Trophoblast cell (in vitro differentiated cells and primary cell): ENCODE measurements around the gene MIPOL1.
"Not testable (repeated sequence)": the region's sequence is repeated elsewhere in the genome, so short reads cannot be mapped to it uniquely, and the experiment has no call there.

ENCODE experiments used
- DNase-seq, 2 donors: peaks; one replicate each; pipeline ENCODE4 v3.0.0-alpha.2; 2016
- H2AFZ ChIP-seq: 2 replicates; pipeline ENCODE4 v1.6.1; 2013; ENCODE audit warnings: low read length, moderate library complexity, mild to moderate bottlenecking; ENCODE audit not compliant: insufficient read depth, poor library complexity
- H2AK5ac ChIP-seq: 2 replicates; pipeline ENCODE4 v1.6.1; 2013; ENCODE audit warnings: mild to moderate bottlenecking, low read length
- H2BK120ac ChIP-seq: 2 replicates; pipeline ENCODE4 v1.6.1; 2013; ENCODE audit warnings: low read length, mild to moderate bottlenecking, moderate library complexity; ENCODE audit not compliant: insufficient read depth, poor library complexity
- H2BK12ac ChIP-seq: 2 replicates; pipeline ENCODE4 v1.6.1; 2013; ENCODE audit warnings: mild to moderate bottlenecking, low read length, moderate library complexity
- H2BK5ac ChIP-seq: 2 replicates; pipeline ENCODE4 v1.6.1; 2013; ENCODE audit warnings: low read length, low read depth, moderate library complexity, mild to moderate bottlenecking; ENCODE audit not compliant: poor library complexity
- H3K14ac ChIP-seq: 2 replicates; pipeline ENCODE4 v1.6.1; 2013; ENCODE audit warnings: mild to moderate bottlenecking, low read length
- H3K18ac ChIP-seq: 2 replicates; pipeline ENCODE4 v1.6.1; 2013; ENCODE audit warnings: mild to moderate bottlenecking, low read length
- H3K23ac ChIP-seq: 2 replicates; pipeline ENCODE4 v1.6.1; 2013; ENCODE audit warnings: low read length
- H3K27ac ChIP-seq: 2 replicates; pipeline ENCODE4 v1.5.1; 2013; ENCODE audit warnings: low read depth, mild to moderate bottlenecking, inconsistent platforms, low read length, moderate library complexity
- H3K27me3 ChIP-seq: 2 replicates; pipeline ENCODE4 v1.6.1; 2013; ENCODE audit warnings: inconsistent platforms, mild to moderate bottlenecking, low read length, moderate library complexity; ENCODE audit not compliant: insufficient read depth
- H3K36me3 ChIP-seq, 2 experiments: 1 replicate in 1 of 2; 2 replicates in 1 of 2; pipeline ENCODE4 v1.6.1; 2013; ENCODE audit warnings: low read length in 2 of 2, mild to moderate bottlenecking in 2 of 2, moderate library complexity in 1 of 2; ENCODE audit not compliant: insufficient read depth in 2 of 2, control insufficient read depth in 1 of 2
- H3K4ac ChIP-seq: 2 replicates; pipeline ENCODE4 v1.6.1; 2013; ENCODE audit warnings: low read depth, mild to moderate bottlenecking, low read length, moderate library complexity
- H3K4me1 ChIP-seq, 2 experiments: 1 replicate in 1 of 2; 2 replicates in 1 of 2; pipeline ENCODE4 v1.6.1; 2013; ENCODE audit warnings: low read length in 2 of 2, mild to moderate bottlenecking in 2 of 2, moderate library complexity in 1 of 2; ENCODE audit not compliant: insufficient read depth in 2 of 2, control insufficient read depth in 1 of 2
- H3K4me2 ChIP-seq: 2 replicates; pipeline ENCODE4 v1.6.1; 2013; ENCODE audit warnings: inconsistent platforms, mild to moderate bottlenecking, low read length, moderate library complexity
- H3K4me3 ChIP-seq: 2 replicates; pipeline ENCODE4 v1.5.1; 2013; ENCODE audit warnings: mild to moderate bottlenecking, low read depth, low read length, inconsistent platforms
- H3K79me1 ChIP-seq: one replicate; pipeline ENCODE4 v1.6.1; 2013; ENCODE audit warnings: low read length
- H3K79me2 ChIP-seq: 2 replicates; pipeline ENCODE4 v1.6.1; 2013; ENCODE audit warnings: low read length, mild to moderate bottlenecking; ENCODE audit not compliant: control insufficient read depth, insufficient read depth, poor library complexity
- H3K9ac ChIP-seq: 2 replicates; pipeline ENCODE4 v1.6.1; 2013; ENCODE audit warnings: mild to moderate bottlenecking, low read length
- H3K9me3 ChIP-seq: 2 replicates; pipeline ENCODE4 v1.6.1; 2013; ENCODE audit warnings: low read depth, mild to moderate bottlenecking, control low read depth, inconsistent platforms, low read length; ENCODE audit not compliant: insufficient read depth
- H4K12ac ChIP-seq: 2 replicates; pipeline ENCODE4 v1.6.1; 2013; ENCODE audit warnings: low read depth, mild to moderate bottlenecking, low read length, moderate library complexity
- H4K8ac ChIP-seq: 2 replicates; pipeline ENCODE4 v1.6.1; 2013; ENCODE audit warnings: low read depth, mild to moderate bottlenecking, low read length, moderate library complexity
- H4K91ac ChIP-seq: one replicate; pipeline ENCODE4 v1.6.1; 2013; ENCODE audit warnings: low read depth, mild to moderate bottlenecking, low read length, moderate library complexity
- WGBS: extraction: QIAGEN DNeasy Blood & Tissue Kit; methylation state at CpG from one replicate; pipeline ENCODE4 v1.1.7; 2013; ENCODE audit warnings: missing lambda C conversion rate; ENCODE audit not compliant: insufficient read length, insufficient coverage; ENCODE audit errors: extremely low coverage; 5-methylcytosine and 5-hydroxymethylcytosine counted together

MIPOL1 gene

DNA sequence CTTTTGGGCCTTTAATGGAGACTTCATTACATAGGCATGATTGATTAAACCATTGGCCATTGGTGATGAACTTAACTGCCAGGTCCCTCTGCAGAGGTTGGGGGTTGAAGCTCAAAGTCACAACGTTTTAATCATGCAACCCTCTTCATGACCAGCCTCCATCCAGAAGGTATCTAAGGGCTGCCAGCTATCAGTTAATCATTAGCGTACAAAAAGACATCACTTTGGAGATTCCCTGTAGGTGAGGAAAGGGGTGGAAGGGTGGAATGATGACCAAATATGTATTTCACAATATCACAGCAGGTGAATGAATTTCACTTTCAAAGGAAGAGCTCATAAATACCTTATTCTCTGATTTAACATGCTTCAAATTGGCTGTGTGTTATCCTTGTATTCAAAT lies 92.0 kb downstream of the MIPOL1 start:
- no peak overlapping the region for H2BK5ac ChIP-seq
- no peak overlapping the region for H2AK5ac ChIP-seq
- H3K36me3 ChIP-seq = peaks cover 0 to 6% of the 10 kb centered on the region in 2 experiments
- H3K4me2 ChIP-seq = no peak overlapping the region
- H3K14ac ChIP-seq = no peak overlapping the region
- no peak overlapping the region for H3K27ac ChIP-seq
- WGBS = no CpG with 5 or more reads among the region's 2 CpGs
- H3K23ac ChIP-seq = no peak overlapping the region
- H4K91ac ChIP-seq = no peak overlapping the region
- H2AFZ ChIP-seq = no peak overlapping the region
- no peak overlapping the region for H3K9ac ChIP-seq
- H3K27me3 ChIP-seq = no peaks in the 10 kb centered on the region
- H4K12ac ChIP-seq = no peak overlapping the region
- H2BK12ac ChIP-seq = no peak overlapping the region
- peaks cover 2% of the 10 kb centered on the region for H3K9me3 ChIP-seq
- no peaks in the 10 kb centered on the region for H3K79me1 ChIP-seq
- H3K4me1 ChIP-seq = no peaks in the 10 kb centered on the region
- H4K8ac ChIP-seq = no peak overlapping the region
- no peak overlapping the region for H2BK120ac ChIP-seq
- H3K18ac ChIP-seq = no peak overlapping the region
- H3K79me2 ChIP-seq = no peaks in the 10 kb centered on the region
- no peak overlapping the region for H3K4me3 ChIP-seq
- H3K4ac ChIP-seq = no peak overlapping the region
- no peak for DNase-seq

DNA sequence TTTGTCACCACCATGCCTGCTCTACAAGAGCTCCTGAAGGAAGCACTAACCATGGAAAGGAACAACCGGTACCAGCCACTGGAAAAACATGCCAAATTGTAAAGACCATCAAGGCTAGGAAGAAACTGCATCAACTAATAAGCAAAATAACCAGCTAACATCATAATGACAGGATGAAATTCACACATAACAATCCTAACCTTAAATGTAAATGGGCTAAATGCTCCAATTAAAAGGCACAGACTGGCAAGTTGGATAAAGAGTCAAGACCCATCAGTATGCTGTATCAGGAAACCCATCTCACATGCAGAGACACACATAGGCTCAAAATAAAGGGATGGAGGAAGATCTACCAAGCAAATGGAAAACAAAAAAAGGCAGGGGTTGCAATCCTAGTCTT lies 97.5 kb downstream of the MIPOL1 start:
- not testable (repeated sequence) for H3K79me2 ChIP-seq, H2BK5ac ChIP-seq, H2BK120ac ChIP-seq, H4K12ac ChIP-seq, H3K9me3 ChIP-seq, H3K14ac ChIP-seq, H3K4ac ChIP-seq, H3K4me2 ChIP-seq, H4K8ac ChIP-seq, H3K23ac ChIP-seq, H3K36me3 ChIP-seq, H3K27ac ChIP-seq, H2AFZ ChIP-seq, H3K4me1 ChIP-seq, H3K9ac ChIP-seq, H3K79me1 ChIP-seq, H3K18ac ChIP-seq, H2AK5ac ChIP-seq, DNase-seq, H2BK12ac ChIP-seq, H3K4me3 ChIP-seq, H4K91ac ChIP-seq, H3K27me3 ChIP-seq
- WGBS = no CpG with 5 or more reads among the region's 1 CpG

GRCh38 chr14:37311252-37311651 lies 113.5 kb downstream of the MIPOL1 start:
- Histone ChIP-seq H3K9me3 (no peaks in the 10 kb centered on the region), H4K12ac (no peak overlapping the region), H2AFZ (no peak overlapping the region), H2BK5ac (no peak overlapping the region), H3K4me2 (no peak overlapping the region), H3K23ac (no peak overlapping the region), H3K27ac (no peak overlapping the region), H3K79me1 (no peaks in the 10 kb centered on the region), H2AK5ac (no peak overlapping the region), H3K18ac (no peak overlapping the region), H3K4me1 (no peaks in the 10 kb centered on the region), H3K27me3 (no peaks in the 10 kb centered on the region), H3K9ac (no peak overlapping the region), H2BK12ac (no peak overlapping the region), H3K4me3 (no peak overlapping the region), H4K8ac (no peak overlapping the region), H3K14ac (no peak overlapping the region), H4K91ac (no peak overlapping the region), H3K4ac (no peak overlapping the region), H2BK120ac (no peak overlapping the region), H3K36me3 (no peaks in the 10 kb centered on the region), H3K79me2 (no peaks in the 10 kb centered on the region)
- no CpG with 5 or more reads among the region's 1 CpG for WGBS
- no peak for DNase-seq

GRCh38 chr14:37318938-37319337 lies 121.2 kb downstream of the MIPOL1 start:
- no peak overlapping the region for H3K4ac ChIP-seq
- no peaks in the 10 kb centered on the region for H3K4me1 ChIP-seq
- H3K4me3 ChIP-seq = no peak overlapping the region
- WGBS = no CpG with 5 or more reads among the region's 2 CpGs
- H3K9ac ChIP-seq = no peak overlapping the region
- no peaks in the 10 kb centered on the region for H3K36me3 ChIP-seq
- no peak for DNase-seq
- no peak overlapping the region for H2AK5ac ChIP-seq
- H4K8ac ChIP-seq = no peak overlapping the region
- H2BK120ac ChIP-seq = no peak overlapping the region
- no peak overlapping the region for H3K18ac ChIP-seq
- H3K4me2 ChIP-seq = no peak overlapping the region
- no peaks in the 10 kb centered on the region for H3K27me3 ChIP-seq
- H4K12ac ChIP-seq = no peak overlapping the region
- H4K91ac ChIP-seq = no peak overlapping the region
- no peak overlapping the region for H2BK12ac ChIP-seq
- H3K79me1 ChIP-seq = no peaks in the 10 kb centered on the region
- no peak overlapping the region for H2BK5ac ChIP-seq
- no peak overlapping the region for H3K23ac ChIP-seq
- no peak overlapping the region for H3K14ac ChIP-seq
- H3K27ac ChIP-seq = no peak overlapping the region
- H2AFZ ChIP-seq = no peak overlapping the region
- H3K9me3 ChIP-seq = no peaks in the 10 kb centered on the region
- no peaks in the 10 kb centered on the region for H3K79me2 ChIP-seq
